Gastroesophageal sphincter (tissue), 3 donors: ENCODE measurements around the gene EPHB1.

ENCODE experiments used
- CTCF ChIP-seq, 4 experiments: fragments of 200-600 bp in 2 of 4; fragments of 450-650 bp in 2 of 4; sonication (generic) in 1 of 4; IDR thresholded peaks; one replicate each; pipeline ENCODE4 v1.5.1; 2017 to 2019; ENCODE audit warnings: antibody characterized with exemption in 4 of 4, mild to moderate bottlenecking in 2 of 4, moderate library complexity in 2 of 4
- POLR2A ChIP-seq, 2 donors: fragments of 450-650 bp; IDR thresholded peaks; one replicate each; pipeline ENCODE4 v1.6.1; 2017; ENCODE audit warnings: antibody characterized with exemption in 2 of 2, mild to moderate bottlenecking in 2 of 2, moderate library complexity in 1 of 2
- POLR2AphosphoS5 ChIP-seq: sonication (generic); formaldehyde crosslinking; IDR thresholded peaks from one replicate; pipeline ENCODE4 v1.6.1; 2017; ENCODE audit warnings: antibody characterized with exemption

GRCh38 chr3:134922866-134923265, 127.8 kb downstream of the EPHB1 start:
- TF ChIP-seq CTCF (IDR thresholded peaks at IDR 0.05) (no peak), POLR2AphosphoS5 (no peak), POLR2A (IDR thresholded peaks at IDR 0.05) (no peak)
